A549 (cell line): Measurements from ENCODE around the gene NKAIN4. TPM values are rescaled to one million over a fixed set of nuclear protein-coding genes. Genes with fewer than 3 reads are reported as not detected.

Experiments used
- ATAC-seq, 2 experiments: fragments of 200-7000 bp in 1 of 2; fragments of >200 bp in 1 of 2; cut with Nextera tagmentation in 1 of 2; cut with Tn5 transposase in 1 of 2; 3 replicates each; pipeline versions ENCODE4 v1.8.0 to v1.9.1; 2018 to 2020; ENCODE audit warnings: mild to moderate bottlenecking in 1 of 2, moderate library complexity in 1 of 2
- CTCF ChIA-PET: fragments of 300-600 bp; sonication (Branson Sonifier 250); formaldehyde crosslinking; extraction: SDS; loops from one replicate; lab custom pipeline; 2021; ENCODE audit warnings: antibody characterized with exemption, inconsistent platforms; lab: Yijun Ruan, JAX
- POLR2A ChIA-PET: fragments of 350-600 bp; formaldehyde crosslinking; extraction: SDS; loops from one replicate; lab custom pipeline; 2021; ENCODE audit warnings: antibody characterized with exemption, inconsistent platforms; lab: Yijun Ruan, JAX
- DNase-seq, 2 experiments: peaks; one replicate each; pipeline versions ENCODE4 v3.0.0 to v3.0.0-alpha.2; 2011 to 2016; ENCODE audit warnings: low read depth in 1 of 2, low spot score in 1 of 2
- FAIRE-seq: peaks from 2 replicates; lab custom pipeline; 2011; peaks lifted over from hg19 to GRCh38; lab: Jason Lieb, UNC
- H3K27ac ChIP-seq, 2 experiments: fragments of >200 bp; sonication (Bioruptor Twin); formaldehyde crosslinking; 3 replicates each; pipeline ENCODE4 v1.5.1; 2016 to 2017
- H3K4me1 ChIP-seq: fragments of >200 bp; sonication (Bioruptor Twin); formaldehyde crosslinking; 3 replicates; pipeline ENCODE4 v1.6.1; 2016
- H3K4me2 ChIP-seq: fragments of >200 bp; sonication (Bioruptor Twin); formaldehyde crosslinking; 3 replicates; pipeline ENCODE4 v1.6.1; 2016
- H3K4me3 ChIP-seq: fragments of >200 bp; sonication (Bioruptor Twin); formaldehyde crosslinking; 3 replicates; pipeline ENCODE4 v1.5.1; 2016
- H3K9me3 ChIP-seq: fragments of >200 bp; sonication (Bioruptor Twin); formaldehyde crosslinking; 3 replicates; pipeline ENCODE4 v1.6.1; 2016
- CBX2 ChIP-seq: fragments of 200-600 bp; sonication (generic); IDR thresholded peaks from 2 replicates; pipeline ENCODE4 v1.6.1; 2016; ENCODE audit warnings: low read depth, mild to moderate bottlenecking, borderline replicate concordance
- CBX8 ChIP-seq: fragments of 200-600 bp; sonication (generic); IDR thresholded peaks from 2 replicates; pipeline ENCODE4 v1.6.1; 2016
- ELK1 ChIP-seq: fragments of 150-350 bp; IDR thresholded peaks from 2 replicates; pipeline ENCODE4 v1.6.1; 2014; ENCODE audit warnings: low read depth, mild to moderate bottlenecking, low read length
- ESRRA ChIP-seq: fragments of 150-350 bp; IDR thresholded peaks from 2 replicates; pipeline ENCODE4 v1.6.1; 2014; ENCODE audit warnings: mild to moderate bottlenecking, low read length, borderline replicate concordance
- FOSL2 ChIP-seq, 2 experiments: fragments of 450-650 bp in 1 of 2; fragments of >200 bp in 1 of 2; sonication (Bioruptor Twin) in 1 of 2; formaldehyde crosslinking; IDR thresholded peaks; 2 replicates each; pipeline versions ENCODE4 v1.5.0 to v1.6.1; 2016 to 2020; ENCODE audit warnings: mild to moderate bottlenecking in 1 of 2, moderate library complexity in 1 of 2
- HDAC2 ChIP-seq: fragments of 200-600 bp; sonication (generic); IDR thresholded peaks from 2 replicates; pipeline ENCODE4 v1.6.1; 2016
- HOXB5 ChIP-seq: fragments of 250-450 bp; sonication (Bioruptor Pico); IDR thresholded peaks from 2 replicates; pipeline ENCODE4 v1.5.0; 2020; ENCODE audit warnings: mild to moderate bottlenecking, moderate library complexity
- JUN ChIP-seq, 2 experiments: fragments of >200 bp; sonication (Bioruptor Twin); formaldehyde crosslinking; IDR thresholded peaks; 2 replicates in 1 of 2; 3 replicates in 1 of 2; pipeline ENCODE4 v1.6.1; 2016 to 2017
- KDM1A ChIP-seq: fragments of 200-600 bp; sonication (generic); IDR thresholded peaks from 2 replicates; pipeline ENCODE4 v1.6.1; 2016; ENCODE audit warnings: low read depth, mild to moderate bottlenecking
- MYC ChIP-seq: IDR thresholded peaks from 2 replicates; pipeline ENCODE4 v1.6.1; 2012; ENCODE audit warnings: mild to moderate bottlenecking, inconsistent platforms, low read length, improper control_type of control experiment, borderline replicate concordance
- NPAS2 ChIP-seq: fragments of 250-450 bp; sonication (Bioruptor Pico); IDR thresholded peaks from 2 replicates; pipeline ENCODE4 v1.8.0; 2022; ENCODE audit warnings: mild to moderate bottlenecking, moderate library complexity, borderline replicate concordance
- POLR2A ChIP-seq: IDR thresholded peaks from 2 replicates; pipeline ENCODE4 v1.6.1; 2012; ENCODE audit warnings: mild to moderate bottlenecking, low read length
- RARB ChIP-seq: fragments of 250-450 bp; sonication (Bioruptor Pico); IDR thresholded peaks from 2 replicates; pipeline ENCODE4 v1.8.0; 2021; ENCODE audit warnings: mild to moderate bottlenecking, moderate library complexity
- SMC3 ChIP-seq: fragments of >200 bp; sonication (Bioruptor Twin); formaldehyde crosslinking; IDR thresholded peaks from 3 replicates; pipeline ENCODE4 v1.6.1; 2018; ENCODE audit warnings: inconsistent platforms
- TP53 ChIP-seq: fragments of 250-450 bp; sonication (Bioruptor Pico); IDR thresholded peaks from 2 replicates; pipeline ENCODE4 v1.5.0; 2021; ENCODE audit warnings: mild to moderate bottlenecking, moderate library complexity
- WGBS: methylation state at CpG from one replicate; pipeline ENCODE4 v1.1.6; 2017; ENCODE audit errors: missing lambda C conversion rate; 5-methylcytosine and 5-hydroxymethylcytosine counted together
- polyA plus RNA-seq, 4 experiments: library from polyadenylated mRNA; depleted of rRNA in 3 of 4; stranded (reverse); fragments of >200 nt; fragmentation: RNase III in 1 of 4; extraction: RNeasy Plus Mini Kit Qiagen cat#74134 plus additional on column Dnase treatment in 1 of 4; gene quantifications; 2 replicates in 3 of 4; 3 replicates in 1 of 4; pipeline ENCODE4 v1.2.3, GENCODE V29; 2011 to 2017
- TF ChIP-seq, protein P1 (sequence below): fragments of 450-650 bp; IDR thresholded peaks from 2 replicates; pipeline ENCODE4 v1.6.1; 2014; ENCODE audit warnings: antibody characterized with exemption
- TF ChIP-seq, protein P2 (sequence below): fragments of 200-600 bp; sonication (generic); IDR thresholded peaks from 2 replicates; pipeline ENCODE4 v1.6.1; 2016; ENCODE audit warnings: antibody characterized with exemption, mild to moderate bottlenecking, moderate library complexity

The NKAIN4 gene
- polyA plus RNA-seq, 2 of the 4 experiments (the other 2 are of a cell fraction): 5.8 to 9.7 TPM

DNA sequence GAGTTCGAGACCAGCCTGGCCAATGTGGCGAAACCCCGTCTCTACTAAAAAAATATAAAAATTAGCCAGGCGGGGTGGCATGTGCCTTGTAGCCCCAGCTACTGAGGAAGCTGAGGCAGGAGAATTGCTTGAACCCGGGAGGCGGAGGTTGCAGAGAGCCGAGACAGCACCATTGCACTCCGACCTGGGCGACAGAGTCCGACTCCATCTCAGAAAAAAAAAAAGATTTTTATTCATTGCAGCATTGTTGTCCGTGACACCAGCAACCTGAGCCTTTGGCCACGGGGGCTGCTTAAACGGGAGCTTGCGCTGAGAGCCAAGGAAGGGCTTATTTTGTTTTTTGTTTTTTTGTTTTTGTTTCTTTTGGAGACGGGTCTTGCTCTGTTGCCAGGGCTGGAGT, 25.7 kb upstream of the NKAIN4 start:
- no peak for FAIRE-seq
- Histone ChIP-seq H3K4me3 (no peak overlapping the region), H3K4me1 (peaks cover 5% of the 10 kb centered on the region; the same call in 2 of the 3 replicates), H3K27ac (no peak overlapping the region), H3K4me2 (no peak overlapping the region), H3K9me3 (no peaks in the 10 kb centered on the region)
- no peak for ATAC-seq
- TF ChIP-seq, protein P1, sequence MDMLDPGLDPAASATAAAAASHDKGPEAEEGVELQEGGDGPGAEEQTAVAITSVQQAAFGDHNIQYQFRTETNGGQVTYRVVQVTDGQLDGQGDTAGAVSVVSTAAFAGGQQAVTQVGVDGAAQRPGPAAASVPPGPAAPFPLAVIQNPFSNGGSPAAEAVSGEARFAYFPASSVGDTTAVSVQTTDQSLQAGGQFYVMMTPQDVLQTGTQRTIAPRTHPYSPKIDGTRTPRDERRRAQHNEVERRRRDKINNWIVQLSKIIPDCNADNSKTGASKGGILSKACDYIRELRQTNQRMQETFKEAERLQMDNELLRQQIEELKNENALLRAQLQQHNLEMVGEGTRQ: no peak
- TF ChIP-seq, protein P2, sequence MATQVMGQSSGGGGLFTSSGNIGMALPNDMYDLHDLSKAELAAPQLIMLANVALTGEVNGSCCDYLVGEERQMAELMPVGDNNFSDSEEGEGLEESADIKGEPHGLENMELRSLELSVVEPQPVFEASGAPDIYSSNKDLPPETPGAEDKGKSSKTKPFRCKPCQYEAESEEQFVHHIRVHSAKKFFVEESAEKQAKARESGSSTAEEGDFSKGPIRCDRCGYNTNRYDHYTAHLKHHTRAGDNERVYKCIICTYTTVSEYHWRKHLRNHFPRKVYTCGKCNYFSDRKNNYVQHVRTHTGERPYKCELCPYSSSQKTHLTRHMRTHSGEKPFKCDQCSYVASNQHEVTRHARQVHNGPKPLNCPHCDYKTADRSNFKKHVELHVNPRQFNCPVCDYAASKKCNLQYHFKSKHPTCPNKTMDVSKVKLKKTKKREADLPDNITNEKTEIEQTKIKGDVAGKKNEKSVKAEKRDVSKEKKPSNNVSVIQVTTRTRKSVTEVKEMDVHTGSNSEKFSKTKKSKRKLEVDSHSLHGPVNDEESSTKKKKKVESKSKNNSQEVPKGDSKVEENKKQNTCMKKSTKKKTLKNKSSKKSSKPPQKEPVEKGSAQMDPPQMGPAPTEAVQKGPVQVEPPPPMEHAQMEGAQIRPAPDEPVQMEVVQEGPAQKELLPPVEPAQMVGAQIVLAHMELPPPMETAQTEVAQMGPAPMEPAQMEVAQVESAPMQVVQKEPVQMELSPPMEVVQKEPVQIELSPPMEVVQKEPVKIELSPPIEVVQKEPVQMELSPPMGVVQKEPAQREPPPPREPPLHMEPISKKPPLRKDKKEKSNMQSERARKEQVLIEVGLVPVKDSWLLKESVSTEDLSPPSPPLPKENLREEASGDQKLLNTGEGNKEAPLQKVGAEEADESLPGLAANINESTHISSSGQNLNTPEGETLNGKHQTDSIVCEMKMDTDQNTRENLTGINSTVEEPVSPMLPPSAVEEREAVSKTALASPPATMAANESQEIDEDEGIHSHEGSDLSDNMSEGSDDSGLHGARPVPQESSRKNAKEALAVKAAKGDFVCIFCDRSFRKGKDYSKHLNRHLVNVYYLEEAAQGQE: no peak
- no peak for TF ChIP-seq RARB (CRISPR knock-in tag)
- TF ChIP-seq KDM1A: no peak
- no peak for TF ChIP-seq MYC
- no peak for TF ChIP-seq ESRRA
- no peak for TF ChIP-seq ELK1
- no peak for TF ChIP-seq CBX8
- TF ChIP-seq SMC3: no peak
- TF ChIP-seq POLR2A: no peak
- WGBS: 87% methylated on average over 15 of the region's 15 CpGs
- CTCF ChIA-PET: interaction anchor here (0.6 to 30.4 kb wide), 17 partner anchors 9 to 109 kb away, joined by 3 to 401 read pairs (median 5); partner anchors contain the start of genes BIRC7 and COL20A1
- no peak for DNase-seq
- POLR2A ChIA-PET: interaction anchor here (1.2 kb wide), 1 partner anchor 55 kb away, joined by 7 read pairs; no protein-coding TSS in a partner anchor

DNA sequence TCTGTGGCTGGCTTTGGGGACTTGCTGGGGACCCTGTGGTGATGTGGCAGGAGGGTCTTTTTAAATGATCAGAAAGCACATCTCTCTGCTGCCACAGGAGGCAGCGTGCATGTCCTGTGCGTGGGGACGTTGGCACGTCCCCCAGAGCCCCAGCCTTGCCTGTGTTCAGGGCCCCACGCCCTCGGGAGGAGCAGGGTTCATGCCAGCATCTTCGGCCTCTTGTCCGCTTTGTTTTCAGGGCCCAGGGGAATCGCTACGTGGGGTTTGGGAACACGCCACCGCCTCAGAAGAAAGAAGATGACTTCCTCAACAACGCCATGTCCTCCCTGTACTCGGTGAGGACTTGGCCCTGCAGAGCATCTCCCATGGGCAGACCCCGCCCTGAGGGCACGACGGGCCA, 24.4 kb upstream of the NKAIN4 start:
- POLR2A ChIA-PET: no interaction called here
- ATAC-seq (no peak), DNase-seq (no peak), FAIRE-seq (no peak)
- CTCF ChIA-PET: interaction anchor here (1.0 to 30.4 kb wide), 4 partner anchors 9 to 53 kb away, joined by 3 to 401 read pairs (median 10); no protein-coding TSS in a partner anchor
- Histone ChIP-seq H3K4me1 (peaks cover 17% of the 10 kb centered on the region; the same call in 2 of the 3 replicates), H3K27ac (no peak overlapping the region), H3K9me3 (no peaks in the 10 kb centered on the region), H3K4me2 (no peak overlapping the region), H3K4me3 (no peak overlapping the region)
- no peak for TF ChIP-seq NPAS2 (CRISPR knock-in tag)
- no peak for TF ChIP-seq ESRRA
- TF ChIP-seq CBX2: no peak
- TF ChIP-seq JUN (IDR thresholded peaks at IDR 0.05): no peak
- TF ChIP-seq SMC3: no peak
- 94% methylated on average over 16 of the region's 17 CpGs for WGBS

DNA sequence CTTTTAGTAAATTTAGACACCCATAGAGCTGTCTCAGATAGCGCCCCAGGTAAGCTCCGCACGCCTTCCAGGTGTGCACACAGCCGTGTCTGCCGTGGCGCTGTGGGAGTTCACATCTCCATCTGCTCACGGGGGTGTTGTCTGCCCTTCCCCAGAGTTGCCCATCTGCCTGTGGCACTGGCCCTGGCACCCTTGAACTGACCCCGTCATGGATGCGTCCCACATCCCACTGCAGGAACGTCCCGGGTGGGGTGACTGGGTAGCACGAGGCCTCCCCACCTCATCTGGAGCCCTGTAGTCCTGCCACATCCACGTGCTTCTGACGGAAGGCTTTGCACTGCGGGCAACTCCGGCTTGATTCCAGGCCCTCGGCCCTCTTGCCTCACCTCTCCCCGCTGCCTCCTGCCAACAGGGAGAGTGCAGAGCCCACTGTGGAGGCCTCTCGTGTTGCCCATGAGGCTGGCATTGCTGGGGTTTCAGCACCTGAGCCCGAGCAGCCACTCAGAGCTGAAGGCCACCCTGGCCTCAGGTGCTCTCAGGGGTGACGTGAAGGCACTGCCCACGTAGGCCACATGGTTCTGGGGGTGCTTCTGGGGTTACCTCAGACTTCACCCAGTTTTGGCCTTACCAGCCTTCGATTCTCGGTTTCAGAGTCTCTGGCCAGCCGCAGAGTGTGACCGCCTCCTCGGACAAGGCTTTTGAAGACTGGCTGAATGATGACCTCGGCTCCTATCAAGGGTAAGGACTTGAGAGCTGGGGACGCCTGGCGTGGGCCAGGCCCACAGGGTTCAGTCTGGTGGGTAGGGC, 23.4 kb upstream of the NKAIN4 start:
- ATAC-seq (no peak), DNase-seq (no peak), FAIRE-seq (no peak)
- no peaks in the 10 kb centered on the region for H3K9me3 ChIP-seq
- ChIA-PET CTCF (interaction anchor here (0.7 to 30.4 kb wide), 8 partner anchors 7 to 52 kb away, joined by 3 to 401 read pairs (median 6); no protein-coding TSS in a partner anchor), POLR2A (interaction anchor here (1.1 kb wide), 1 partner anchor 45 kb away, joined by 3 read pairs; no protein-coding TSS in a partner anchor)
- peaks cover 17% of the 10 kb centered on the region; the same call in 2 of the 3 replicates for H3K4me1 ChIP-seq
- H3K4me2 ChIP-seq: no peak overlapping the region
- H3K27ac ChIP-seq: no peak overlapping the region
- 95% methylated on average over 28 of the region's 30 CpGs for WGBS
- H3K4me3 ChIP-seq: no peak overlapping the region
- TF ChIP-seq FOSL2 (IDR thresholded peaks at IDR 0.05): no peak
- TF ChIP-seq FOSL2 (CRISPR knock-in tag; IDR thresholded peaks at IDR 0.05): no peak
- TF ChIP-seq ESRRA: no peak
- no peak for TF ChIP-seq ELK1
- no peak for TF ChIP-seq HDAC2
- no peak for TF ChIP-seq NPAS2 (CRISPR knock-in tag)
- TF ChIP-seq TP53 (CRISPR knock-in tag): no peak
- TF ChIP-seq, protein P2: no peak
- TF ChIP-seq HOXB5 (CRISPR knock-in tag): no peak
